ENCODE data around the gene TMEM151A. TPM values are rescaled to one million over a fixed set of nuclear protein-coding genes. Genes with fewer than 3 reads are reported as not detected.

TMEM151A gene
- total RNA-seq, 2 experiments from 2014 or later, result 0.11 to 0.14 TPM

GRCh38 chr11:66334605-66335442 is 43.1 kb downstream of the TMEM151A start:
- H3K27me3 ChIP-seq (ENCODE audit: control insufficient read depth in 1 of 2, insufficient read depth in 2 of 2, low read length in 2 of 2), result no peaks in the 10 kb centered on the region
- intact Hi-C loops (cut with DNase I, micrococcal nuclease), result no loop called here
- ChIA-PET POLR2A (interaction anchor here (0.9 to 3.0 kb wide), 3 partner anchors 10 to 22 kb away, joined by 3 to 16 read pairs (median 10); partner anchors contain the start of genes B4GAT1 and BRMS1), CTCF (interaction anchor here (1.7 kb wide), 1 partner anchor 23 kb away, joined by 6 read pairs; no protein-coding TSS in a partner anchor)
- Mint-ChIP-seq H3K9me3 (no peaks in the 10 kb centered on the region), H3K27ac (no peak overlapping the region), H3K27me3 (no peaks in the 10 kb centered on the region), H3K4me1 (ENCODE audit: low read depth) (peaks cover 19% of the 10 kb centered on the region), H3K4me3 (peak overlapping the region; percentile 63), H3K36me3 (ENCODE audit: low read depth) (peaks cover 22% of the 10 kb centered on the region)
- H3K4me1 ChIP-seq (ENCODE audit: insufficient read depth, low read length), result peaks cover 28% of the 10 kb centered on the region
- peaks cover 25% of the 10 kb centered on the region for H3K36me3 ChIP-seq (ENCODE audit: insufficient read depth, low read length)
- H3K27ac ChIP-seq (ENCODE audit: low read depth in 1 of 2, low read length in 2 of 2), result no peak overlapping the region
- H3K4me3 ChIP-seq (ENCODE audit: low read length), result peak overlapping the region; percentile 63
- DNase-seq (peak in 1 of 14 experiments; percentile 35), ATAC-seq (ENCODE audit: poor library complexity) (no peak)
- no peaks in the 10 kb centered on the region for H3K9me3 ChIP-seq (ENCODE audit: control insufficient read depth in 1 of 2, insufficient read depth in 1 of 2, low read length in 2 of 2)
- TF ChIP-seq CTCF (IDR thresholded peaks at IDR 0.05), result no peak

DNA sequence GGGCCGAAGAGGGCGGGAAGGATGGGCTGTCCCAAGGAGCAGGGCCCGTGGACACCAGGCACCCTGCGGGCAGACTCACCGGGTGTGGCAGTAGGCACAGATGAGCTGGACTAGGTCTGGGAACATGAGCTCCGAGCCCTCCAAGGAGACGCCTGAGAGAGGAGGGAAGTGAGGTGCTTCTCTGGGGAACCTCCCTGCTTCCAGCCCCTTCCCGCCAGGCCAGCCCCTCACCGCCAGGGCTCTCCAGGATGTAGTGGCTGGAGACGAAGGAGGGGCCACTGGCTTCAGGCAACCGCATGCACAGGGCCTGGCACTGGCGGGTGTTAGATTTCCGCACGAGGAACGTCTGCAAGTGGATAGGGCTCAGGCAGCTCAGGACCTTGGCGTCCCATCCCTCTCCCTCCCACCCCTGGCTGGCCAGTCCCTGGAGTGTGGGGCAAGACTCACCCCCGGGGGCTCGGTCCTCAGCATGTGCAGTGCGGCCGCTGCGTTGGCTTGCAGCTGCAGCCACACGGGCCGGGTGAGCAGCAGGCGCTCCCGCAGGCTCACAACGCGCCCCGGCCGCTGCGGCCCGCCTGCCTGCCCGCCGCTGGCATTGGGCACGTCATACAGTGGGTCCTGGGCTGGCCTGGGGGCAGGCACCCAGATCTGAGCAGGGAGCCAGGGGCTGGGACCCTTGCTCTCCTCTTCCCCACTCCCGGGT is 44.0 kb downstream of the TMEM151A start:
- Histone ChIP-seq H3K9me3 (ENCODE audit: control insufficient read depth in 1 of 2, insufficient read depth in 1 of 2, low read length in 2 of 2) (no peaks in the 10 kb centered on the region), H3K27ac (ENCODE audit: low read depth in 1 of 2, low read length in 2 of 2) (no peak overlapping the region), H3K4me1 (ENCODE audit: insufficient read depth, low read length) (peaks cover 28% of the 10 kb centered on the region), H3K4me3 (ENCODE audit: low read length) (peak overlapping the region; percentile 63), H3K36me3 (ENCODE audit: insufficient read depth, low read length) (peaks cover 34% of the 10 kb centered on the region), H3K27me3 (ENCODE audit: control insufficient read depth in 1 of 2, insufficient read depth in 2 of 2, low read length in 2 of 2) (no peaks in the 10 kb centered on the region)
- Mint-ChIP-seq H3K4me3 (peak overlapping the region; percentile 89), H3K27ac (peak overlapping the region; percentile 49), H3K36me3 (ENCODE audit: low read depth) (peaks cover 28% of the 10 kb centered on the region), H3K9me3 (no peaks in the 10 kb centered on the region), H3K27me3 (no peaks in the 10 kb centered on the region), H3K4me1 (ENCODE audit: low read depth) (peaks cover 19% of the 10 kb centered on the region)
- TF ChIP-seq CTCF (IDR thresholded peaks at IDR 0.05), result no peak
- ATAC-seq (ENCODE audit: poor library complexity) (no peak), DNase-seq (peak in 1 of 14 experiments; percentile 29)
- ChIA-PET POLR2A (interaction anchor here (0.9 to 3.0 kb wide), 5 partner anchors 9 to 290 kb away, joined by 3 to 16 read pairs (median 3); partner anchors contain the start of genes B4GAT1, BRMS1 and YIF1A), CTCF (interaction anchor here (0.7 to 1.7 kb wide), 2 partner anchors 23 to 24 kb away, joined by 3 to 6 read pairs; no protein-coding TSS in a partner anchor)
- intact Hi-C loops (cut with DNase I, micrococcal nuclease), result no loop called here
